A549 (cell line): ENCODE measurements around the gene GRIK2.

Experiments
- BHLHE40 ChIP-seq: IDR thresholded peaks from 2 replicates; pipeline ENCODE4 v1.6.1; 2012; ENCODE audit warnings: low read depth, low read length, inconsistent platforms
- CHD2 ChIP-seq: fragments of 150-350 bp; IDR thresholded peaks from 2 replicates; pipeline ENCODE4 v1.6.1; 2014; ENCODE audit warnings: low read length; ENCODE audit not compliant: partially characterized antibody
- CTCF ChIP-seq: fragments of >200 bp; sonication (Bioruptor Twin); formaldehyde crosslinking; IDR thresholded peaks from 3 replicates; pipeline ENCODE4 v1.5.1; 2016
- EHMT2 ChIP-seq: fragments of 200-600 bp; sonication (generic); IDR thresholded peaks from 2 replicates; pipeline ENCODE4 v1.6.1; 2016; ENCODE audit warnings: antibody characterized with exemption, low read depth, mild to moderate bottlenecking, moderate library complexity
- EP300 ChIP-seq, 2 experiments: fragments of >200 bp; sonication (Bioruptor Twin); formaldehyde crosslinking; IDR thresholded peaks; 2 replicates in 1 of 2; 3 replicates in 1 of 2; pipeline ENCODE4 v1.6.1; 2016 to 2017
- HDAC2 ChIP-seq: fragments of 200-600 bp; sonication (generic); IDR thresholded peaks from 2 replicates; pipeline ENCODE4 v1.6.1; 2016
- KDM5A ChIP-seq: fragments of 200-600 bp; sonication (generic); IDR thresholded peaks from 2 replicates; pipeline ENCODE4 v1.6.1; 2016; ENCODE audit warnings: antibody characterized with exemption, mild to moderate bottlenecking
- MYC ChIP-seq: IDR thresholded peaks from 2 replicates; pipeline ENCODE4 v1.6.1; 2012; ENCODE audit warnings: mild to moderate bottlenecking, inconsistent platforms, low read length, improper control_type of control experiment, borderline replicate concordance
- PHF8 ChIP-seq: fragments of 200-600 bp; sonication (generic); IDR thresholded peaks from 2 replicates; pipeline ENCODE4 v1.6.1; 2016; ENCODE audit warnings: low read depth, mild to moderate bottlenecking, antibody characterized with exemption, moderate library complexity, borderline replicate concordance
- RAD21 ChIP-seq, 2 experiments: fragments of >200 bp in 1 of 2; sonication (Bioruptor Twin) in 1 of 2; formaldehyde crosslinking in 1 of 2; IDR thresholded peaks in 1 of 2; conservative IDR thresholded peaks in 1 of 2; 2 replicates in 1 of 2; 3 replicates in 1 of 2; pipeline ENCODE4 v1.6.1; 2012 to 2018; ENCODE audit warnings: inconsistent platforms in 1 of 2
- SMC3 ChIP-seq: fragments of >200 bp; sonication (Bioruptor Twin); formaldehyde crosslinking; IDR thresholded peaks from 3 replicates; pipeline ENCODE4 v1.6.1; 2018; ENCODE audit warnings: inconsistent platforms
- SREBF2 ChIP-seq: fragments of 450-650 bp; IDR thresholded peaks from 2 replicates; pipeline ENCODE4 v1.6.1; 2014; ENCODE audit warnings: mild to moderate bottlenecking, moderate library complexity
- TF ChIP-seq, protein P1 (sequence below): IDR thresholded peaks from 2 replicates; pipeline ENCODE4 v1.6.1; 2012
- TF ChIP-seq, protein P2 (sequence below): fragments of 450-650 bp; IDR thresholded peaks from 2 replicates; pipeline ENCODE4 v1.6.1; 2014; ENCODE audit warnings: antibody characterized with exemption

GRCh38 chr6:101992286-101992685 is 598.8 kb downstream of the GRIK2 start:
- TF ChIP-seq MYC (no peak), CHD2 (no peak), EHMT2 (no peak), SMC3 (no peak), CTCF (no peak), BHLHE40 (no peak), HDAC2 (no peak), EP300 (IDR thresholded peaks at IDR 0.05) (no peak), PHF8 (no peak), SREBF2 (no peak), KDM5A (no peak), RAD21 (conservative IDR thresholded peaks at IDR 0.05 in 1 of 2, IDR thresholded peaks at IDR 0.05 in 1 of 2) (no peak)
- TF ChIP-seq, protein P1, sequence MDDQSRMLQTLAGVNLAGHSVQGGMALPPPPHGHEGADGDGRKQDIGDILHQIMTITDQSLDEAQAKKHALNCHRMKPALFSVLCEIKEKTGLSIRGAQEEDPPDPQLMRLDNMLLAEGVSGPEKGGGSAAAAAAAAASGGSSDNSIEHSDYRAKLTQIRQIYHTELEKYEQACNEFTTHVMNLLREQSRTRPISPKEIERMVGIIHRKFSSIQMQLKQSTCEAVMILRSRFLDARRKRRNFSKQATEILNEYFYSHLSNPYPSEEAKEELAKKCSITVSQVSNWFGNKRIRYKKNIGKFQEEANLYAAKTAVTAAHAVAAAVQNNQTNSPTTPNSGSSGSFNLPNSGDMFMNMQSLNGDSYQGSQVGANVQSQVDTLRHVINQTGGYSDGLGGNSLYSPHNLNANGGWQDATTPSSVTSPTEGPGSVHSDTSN: no peak
- TF ChIP-seq, protein P2, sequence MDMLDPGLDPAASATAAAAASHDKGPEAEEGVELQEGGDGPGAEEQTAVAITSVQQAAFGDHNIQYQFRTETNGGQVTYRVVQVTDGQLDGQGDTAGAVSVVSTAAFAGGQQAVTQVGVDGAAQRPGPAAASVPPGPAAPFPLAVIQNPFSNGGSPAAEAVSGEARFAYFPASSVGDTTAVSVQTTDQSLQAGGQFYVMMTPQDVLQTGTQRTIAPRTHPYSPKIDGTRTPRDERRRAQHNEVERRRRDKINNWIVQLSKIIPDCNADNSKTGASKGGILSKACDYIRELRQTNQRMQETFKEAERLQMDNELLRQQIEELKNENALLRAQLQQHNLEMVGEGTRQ: no peak
